ENCODE measurements around the gene FAM151A. TPM values are rescaled to one million over a fixed set of nuclear protein-coding genes. Genes with fewer than 3 reads are reported as not detected.

FAM151A gene
- total and polyA plus RNA-seq, 2 of the 13 experiments (the other 11 are each of a cell fraction or from before 2014, with no cell fraction given): 0.29 to 3.6 TPM

GRCh38 chr1:54579337-54579781 lies 44.0 kb downstream of the FAM151A start (continued):
- TF ChIP-seq PAXIP1 (CRISPR knock-in tag; conservative IDR thresholded peaks at IDR 0.05) (peak; percentile 72), TCF7 (IDR thresholded peaks at IDR 0.05; ENCODE audit: low read depth) (0 out of 2 replicates have a peak, but pooled peaks have one; percentile 12), ZSCAN20 (CRISPR knock-in tag; IDR thresholded peaks at IDR 0.05; ENCODE audit: borderline replicate concordance) (no peak), CEBPG (CRISPR knock-in tag; IDR thresholded peaks at IDR 0.05) (no peak), ZNF605 (CRISPR knock-in tag; IDR thresholded peaks at IDR 0.05) (no peak), ZNF737 (CRISPR knock-in tag; IDR thresholded peaks at IDR 0.05; ENCODE audit: borderline replicate concordance) (no peak), ZNF496 (CRISPR knock-in tag; IDR thresholded peaks at IDR 0.05; ENCODE audit: insufficient replicate concordance) (no peak), PLSCR1 (CRISPR knock-in tag; IDR thresholded peaks at IDR 0.05; ENCODE audit: borderline replicate concordance) (no peak), ZNF24 (IDR thresholded peaks at IDR 0.05) (no peak), TARDBP (CRISPR knock-in tag; IDR thresholded peaks at IDR 0.05) (no peak), TGIF2 (CRISPR knock-in tag; IDR thresholded peaks at IDR 0.05) (no peak), PLRG1 (conservative IDR thresholded peaks at IDR 0.05) (no peak), ARHGAP35 (CRISPR knock-in tag; IDR thresholded peaks at IDR 0.05; ENCODE audit: borderline replicate concordance) (no peak), ZNF451 (CRISPR knock-in tag; IDR thresholded peaks at IDR 0.05) (no peak), FIP1L1 (IDR thresholded peaks at IDR 0.05; ENCODE audit: borderline replicate concordance, insufficient read depth, low read depth, low read length) (no peak), CBX5 (CRISPR knock-in tag; IDR thresholded peaks at IDR 0.05; ENCODE audit: borderline replicate concordance) (no peak), FOSL2 (CRISPR knock-in tag; IDR thresholded peaks at IDR 0.05) (peak; percentile 4; the same call in 1 of the 2 replicates), DNMT1 (CRISPR knock-in tag; IDR thresholded peaks at IDR 0.05) (no peak), ARID5B (CRISPR knock-in tag; IDR thresholded peaks at IDR 0.05) (no peak), NFKBIZ (CRISPR knock-in tag; IDR thresholded peaks at IDR 0.05) (no peak), TRIM22 (IDR thresholded peaks at IDR 0.05) (no peak), ZNF564 (CRISPR knock-in tag; IDR thresholded peaks at IDR 0.05) (no peak)

Measured in HepG2 (cell line).